Measurements from ENCODE around the gene PLCL2. TPM values are rescaled to one million over a fixed set of nuclear protein-coding genes. Genes with fewer than 3 reads are reported as not detected.

PLCL2 gene
- total RNA-seq, 3 donors from 2014 or later (not counting 1 experiment from before 2014, with no cell fraction given): 71.5 to 94.9 (median 84.7) TPM

DNA sequence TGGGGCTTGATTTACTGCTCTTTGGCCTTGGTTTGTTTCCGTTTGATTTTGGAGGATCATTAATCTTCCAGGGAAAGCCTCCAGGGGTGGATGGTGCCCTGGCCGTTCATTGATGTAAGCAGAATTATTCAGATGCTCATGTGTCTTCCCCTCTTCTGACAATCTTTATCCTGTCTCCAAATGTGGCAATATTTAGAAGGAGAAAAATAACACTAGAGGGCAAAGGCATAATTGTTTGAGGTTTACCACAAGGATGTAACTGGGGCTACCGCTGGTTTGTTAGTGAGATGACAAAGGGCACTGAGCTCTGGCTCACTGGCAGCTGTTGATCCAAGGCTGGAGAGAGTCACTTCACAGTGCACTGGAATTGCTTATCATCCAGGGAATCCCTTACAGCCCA, 18.2 kb upstream of the PLCL2 start:
- intact Hi-C loops (cut with micrococcal nuclease): no loop called here
- Histone ChIP-seq H3K27me3 (ENCODE audit: control insufficient read depth, insufficient read depth, low read length) (peaks cover 8% of the 10 kb centered on the region), H3K4me1 (ENCODE audit: control insufficient read depth, insufficient read depth, low read length) (peaks cover 10% of the 10 kb centered on the region), H3K4me3 (ENCODE audit: low read length) (no peak overlapping the region), H3K9me3 (ENCODE audit: control insufficient read depth, insufficient read depth, low read length) (no peaks in the 10 kb centered on the region), H3K27ac (ENCODE audit: low read length) (no peak overlapping the region), H3K36me3 (ENCODE audit: control insufficient read depth, insufficient read depth, low read length) (no peaks in the 10 kb centered on the region)
- peak; percentile 59 to 91 (median 90) for ATAC-seq
- DNase-seq: peak in 1 of 2 donors; percentile 51
- H3K36me3 Mint-ChIP-seq: no peaks in the 10 kb centered on the region
- H3K27me3 Mint-ChIP-seq (ENCODE audit: low read depth in 2 of 2): peaks cover 11 to 28% of the 10 kb centered on the region in 2 donors
- TF ChIP-seq CTCF (IDR thresholded peaks at IDR 0.05): no peak
- H3K4me3 Mint-ChIP-seq: no peak overlapping the region
- peak overlapping the region in 1 of 2 donors; percentile 58 for H3K27ac Mint-ChIP-seq
- peaks cover 12 to 13% of the 10 kb centered on the region in 2 donors for H3K4me1 Mint-ChIP-seq
- 5% methylated on average over 3 of the region's 3 CpGs for WGBS (ENCODE audit: insufficient coverage)
- no peaks in the 10 kb centered on the region for H3K9me3 Mint-ChIP-seq

DNA sequence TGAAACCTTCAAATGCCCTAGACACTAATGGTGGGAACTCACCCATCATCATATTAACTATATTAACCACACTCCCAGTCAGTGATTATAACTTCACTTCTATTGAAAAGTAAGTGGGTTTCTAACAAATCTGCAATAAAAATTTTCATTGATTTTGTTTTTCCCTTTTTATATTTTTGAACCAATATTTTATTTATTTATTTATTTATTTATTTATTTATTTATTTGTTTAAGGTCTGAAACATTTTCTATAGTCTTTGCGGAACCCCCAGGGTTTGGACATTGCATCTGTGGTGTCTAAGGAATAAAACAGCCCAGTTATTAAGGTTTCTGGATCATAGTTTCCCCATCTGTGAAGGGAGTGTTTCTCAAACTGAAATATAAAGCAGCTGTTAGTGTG, 16.2 kb upstream of the PLCL2 start:
- Mint-ChIP-seq H3K4me1 (peaks cover 12 to 13% of the 10 kb centered on the region in 2 donors), H3K9me3 (no peaks in the 10 kb centered on the region), H3K36me3 (peaks cover 7% of the 10 kb centered on the region), H3K4me3 (no peak overlapping the region), H3K27ac (no peak overlapping the region), H3K27me3 (ENCODE audit: low read depth in 2 of 2) (peaks cover 27 to 47% of the 10 kb centered on the region in 2 donors)
- Histone ChIP-seq H3K9me3 (ENCODE audit: control insufficient read depth, insufficient read depth, low read length) (no peaks in the 10 kb centered on the region), H3K27ac (ENCODE audit: low read length) (no peak overlapping the region), H3K27me3 (ENCODE audit: control insufficient read depth, insufficient read depth, low read length) (peaks cover 8% of the 10 kb centered on the region), H3K36me3 (ENCODE audit: control insufficient read depth, insufficient read depth, low read length) (no peaks in the 10 kb centered on the region), H3K4me1 (ENCODE audit: control insufficient read depth, insufficient read depth, low read length) (peaks cover 10% of the 10 kb centered on the region), H3K4me3 (ENCODE audit: low read length) (no peak overlapping the region)
- DNase-seq (no peak), ATAC-seq (no peak)
- 100% methylated on average over 1 of the region's 1 CpG for WGBS (ENCODE audit: insufficient coverage)
- intact Hi-C loops (cut with micrococcal nuclease): no loop called here
- TF ChIP-seq CTCF (IDR thresholded peaks at IDR 0.05): no peak

DNA sequence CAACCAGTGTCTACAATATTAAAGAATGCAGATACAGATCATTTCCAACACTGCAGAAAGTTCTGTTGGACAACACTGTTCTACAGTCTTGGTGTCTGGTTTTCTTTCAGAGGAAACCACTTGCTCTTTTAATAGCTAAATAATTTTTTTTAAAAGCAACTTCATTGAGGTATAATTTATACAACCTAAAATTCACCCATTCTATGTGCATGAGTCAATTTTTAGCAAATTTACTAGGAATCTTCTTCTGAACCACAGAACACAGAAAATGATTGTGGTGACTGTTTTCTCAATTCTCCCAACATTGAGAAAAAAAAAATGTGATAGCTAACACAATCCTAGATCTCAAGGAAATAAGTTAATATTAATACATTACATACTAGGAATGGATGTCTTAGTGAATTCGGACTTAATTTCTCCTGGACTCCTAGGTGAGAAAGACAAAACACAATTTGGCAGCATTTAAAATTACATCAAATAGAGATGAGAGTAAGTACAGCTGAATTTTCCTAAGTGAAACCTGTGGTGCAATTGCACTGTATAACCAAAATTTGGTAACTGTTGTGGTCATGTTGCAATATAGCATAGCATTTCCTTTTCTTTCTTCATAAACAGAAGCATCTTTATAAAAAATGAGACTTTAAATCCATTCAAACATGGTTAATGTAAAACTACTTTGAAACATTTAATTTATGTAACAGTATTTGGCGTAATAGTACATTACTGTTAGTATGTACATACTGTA, 15.3 kb upstream of the PLCL2 start:
- no peaks in the 10 kb centered on the region for H3K9me3 Mint-ChIP-seq
- Histone ChIP-seq H3K27me3 (ENCODE audit: control insufficient read depth, insufficient read depth, low read length) (peaks cover 8% of the 10 kb centered on the region), H3K36me3 (ENCODE audit: control insufficient read depth, insufficient read depth, low read length) (no peaks in the 10 kb centered on the region), H3K9me3 (ENCODE audit: control insufficient read depth, insufficient read depth, low read length) (no peaks in the 10 kb centered on the region), H3K4me1 (ENCODE audit: control insufficient read depth, insufficient read depth, low read length) (peaks cover 10% of the 10 kb centered on the region), H3K27ac (ENCODE audit: low read length) (no peak overlapping the region), H3K4me3 (ENCODE audit: low read length) (no peak overlapping the region)
- no peak for DNase-seq
- no peak for ATAC-seq
- H3K27ac Mint-ChIP-seq: no peak overlapping the region
- WGBS (ENCODE audit: insufficient coverage): no CpG with 5 or more reads among the region's 2 CpGs
- no peak for TF ChIP-seq CTCF (IDR thresholded peaks at IDR 0.05)
- peaks cover 12 to 13% of the 10 kb centered on the region in 2 donors for H3K4me1 Mint-ChIP-seq
- H3K36me3 Mint-ChIP-seq: peaks cover 7% of the 10 kb centered on the region
- H3K27me3 Mint-ChIP-seq (ENCODE audit: low read depth in 2 of 2): peaks cover 34 to 56% of the 10 kb centered on the region in 2 donors
- intact Hi-C loops (cut with micrococcal nuclease): no loop called here
- H3K4me3 Mint-ChIP-seq: no peak overlapping the region
